ENCODE results near the gene IKZF3.

The IKZF3 gene

GRCh38 chr17:39814497-39814896 is 49.6 kb downstream of the IKZF3 start:
- DNase-seq = no peak

DNA sequence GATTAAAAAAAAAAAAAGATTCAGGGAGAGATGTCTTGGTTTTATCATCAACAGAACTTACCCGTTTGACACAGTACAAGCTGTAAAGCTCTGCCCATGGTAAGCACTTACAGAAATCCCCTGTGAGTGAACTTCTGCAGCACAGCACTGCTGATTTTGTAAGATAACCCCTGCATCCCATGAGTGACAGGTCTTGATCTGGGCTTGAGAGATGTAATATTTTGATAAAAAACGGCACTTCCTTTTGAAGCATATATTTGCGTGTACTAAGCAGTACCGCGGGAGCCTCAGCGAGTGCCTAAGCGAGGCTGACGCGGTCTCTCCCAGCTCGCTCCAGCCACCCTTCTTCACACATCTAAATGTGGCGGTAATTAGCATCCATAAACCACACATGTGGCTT is 50.5 kb downstream of the IKZF3 start:
- DNase-seq = no peak

DNA sequence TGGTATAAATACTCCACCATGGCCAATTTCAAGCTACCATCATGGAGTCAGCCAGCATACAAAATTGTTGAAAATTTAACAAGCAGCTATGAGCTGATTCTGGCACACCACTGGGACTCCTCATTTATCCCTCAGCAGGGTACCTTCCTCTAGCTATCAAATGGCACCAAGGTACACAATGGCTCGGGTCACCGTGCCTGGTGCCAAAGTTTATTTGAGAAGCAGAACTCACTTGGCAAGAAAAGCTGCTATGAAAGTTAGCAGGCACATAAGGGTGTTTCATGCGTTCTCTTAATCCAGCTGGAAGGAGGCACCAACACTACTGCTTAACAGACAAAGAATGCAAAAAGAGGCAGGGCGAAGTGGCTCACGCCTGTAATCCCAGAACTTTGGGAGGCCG is 51.6 kb downstream of the IKZF3 start:
- no peak for DNase-seq

DNA sequence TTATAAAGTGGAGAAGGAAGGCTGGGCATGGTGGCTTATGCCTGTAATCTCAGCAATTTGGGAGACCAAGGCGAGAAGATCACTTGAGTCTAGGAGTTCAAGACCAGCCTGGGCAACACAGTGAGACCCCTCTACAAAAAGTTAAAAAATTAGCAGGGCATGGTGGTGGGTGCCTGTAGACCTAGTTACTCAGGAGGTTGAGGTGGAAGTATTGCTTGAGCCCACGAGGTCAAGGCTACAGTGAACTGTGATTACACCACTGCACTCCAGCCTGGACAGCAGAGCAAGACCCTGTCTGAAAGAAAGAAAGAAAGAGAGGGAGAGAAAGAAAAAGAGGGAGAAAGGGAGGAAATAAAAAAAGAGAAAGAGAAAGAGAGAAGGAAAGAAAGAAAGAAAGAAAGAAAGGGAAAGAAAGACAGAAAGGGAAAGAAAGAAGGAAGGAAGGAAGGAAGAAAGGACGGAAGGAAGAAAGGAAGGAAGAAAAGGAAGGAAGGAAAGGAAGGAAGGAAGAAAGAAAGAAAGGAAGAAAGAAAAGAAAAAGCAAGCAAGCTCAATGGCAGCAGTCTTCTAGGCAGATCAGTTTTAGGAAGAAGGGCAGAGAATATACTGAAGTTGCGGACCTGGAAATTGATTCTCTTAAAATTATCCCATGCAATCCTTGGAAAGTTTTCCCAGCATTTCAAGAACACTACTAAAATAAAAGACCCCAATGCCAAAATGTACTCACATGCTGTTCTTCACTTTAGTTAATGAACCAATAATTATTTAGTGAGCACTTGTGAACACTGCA is 53.0 kb downstream of the IKZF3 start:
- no peak for DNase-seq

DNA sequence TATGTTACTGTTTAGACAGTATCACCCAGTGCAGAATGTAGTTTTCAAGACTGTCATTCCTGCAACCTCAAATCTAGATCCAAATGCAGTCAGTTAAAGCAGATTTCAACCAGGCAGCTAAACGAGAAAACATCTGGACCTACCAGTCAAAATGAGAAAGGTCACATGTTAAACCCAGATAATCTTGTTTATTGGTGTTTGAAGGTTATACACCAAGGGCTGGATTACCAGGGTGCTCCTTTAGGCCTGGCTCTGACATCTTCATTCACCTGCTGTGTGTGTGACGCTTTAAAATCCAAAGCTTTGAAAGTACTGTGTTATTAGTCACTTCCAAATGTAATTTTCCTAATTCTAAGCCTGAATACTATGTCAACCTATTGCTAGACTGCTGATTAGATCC is 54.9 kb downstream of the IKZF3 start:
- no peak for DNase-seq

GRCh38 chr17:39808409-39808997 is 55.6 kb downstream of the IKZF3 start:
- DNase-seq = no peak

- DNase-seq = no peak
Measured at GRCh38 chr17:39804839-39805238, 59.3 kb downstream of the IKZF3 start.

DNA sequence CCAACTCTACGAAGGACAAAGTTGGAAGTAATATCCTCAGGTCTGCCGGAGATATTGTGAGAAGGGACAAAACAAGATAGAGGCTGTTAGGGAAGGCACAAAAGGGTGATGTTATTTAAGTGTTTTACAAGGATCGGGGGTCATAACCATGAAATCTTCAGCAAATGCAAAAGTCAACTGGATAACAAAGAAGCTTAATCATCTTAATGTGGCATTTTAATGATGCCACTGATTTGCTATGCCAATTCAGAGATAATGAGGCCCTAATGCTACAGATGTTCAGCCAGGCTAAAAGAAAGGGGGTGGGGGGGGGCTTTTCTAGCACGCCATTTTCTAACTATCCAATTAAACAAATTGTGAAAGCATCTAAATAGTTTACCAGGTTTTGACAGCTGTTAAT is 63.1 kb downstream of the IKZF3 start:
- no peak for DNase-seq

GRCh38 chr17:39800540-39800939 is 63.6 kb downstream of the IKZF3 start:
- no peak for DNase-seq

DNA sequence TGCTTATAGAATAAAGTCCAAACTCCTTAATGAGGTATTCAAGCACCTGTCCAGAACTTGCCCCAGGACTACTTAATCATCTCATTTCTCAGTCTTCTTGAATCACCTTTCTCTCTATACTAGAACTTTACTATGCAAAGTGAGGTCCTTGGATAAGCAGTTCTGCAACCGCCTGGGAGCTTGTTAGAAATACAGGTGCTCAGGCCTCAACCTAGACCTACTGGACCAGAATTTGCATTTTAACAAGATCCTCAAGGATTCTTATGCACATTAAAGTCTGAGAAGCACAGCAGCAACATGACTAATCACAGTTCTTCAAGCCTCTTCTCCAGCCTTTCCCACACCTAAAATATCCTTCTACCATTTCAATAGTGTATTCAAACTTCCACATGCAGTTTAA is 64.7 kb downstream of the IKZF3 start:
- no peak for DNase-seq

DNA sequence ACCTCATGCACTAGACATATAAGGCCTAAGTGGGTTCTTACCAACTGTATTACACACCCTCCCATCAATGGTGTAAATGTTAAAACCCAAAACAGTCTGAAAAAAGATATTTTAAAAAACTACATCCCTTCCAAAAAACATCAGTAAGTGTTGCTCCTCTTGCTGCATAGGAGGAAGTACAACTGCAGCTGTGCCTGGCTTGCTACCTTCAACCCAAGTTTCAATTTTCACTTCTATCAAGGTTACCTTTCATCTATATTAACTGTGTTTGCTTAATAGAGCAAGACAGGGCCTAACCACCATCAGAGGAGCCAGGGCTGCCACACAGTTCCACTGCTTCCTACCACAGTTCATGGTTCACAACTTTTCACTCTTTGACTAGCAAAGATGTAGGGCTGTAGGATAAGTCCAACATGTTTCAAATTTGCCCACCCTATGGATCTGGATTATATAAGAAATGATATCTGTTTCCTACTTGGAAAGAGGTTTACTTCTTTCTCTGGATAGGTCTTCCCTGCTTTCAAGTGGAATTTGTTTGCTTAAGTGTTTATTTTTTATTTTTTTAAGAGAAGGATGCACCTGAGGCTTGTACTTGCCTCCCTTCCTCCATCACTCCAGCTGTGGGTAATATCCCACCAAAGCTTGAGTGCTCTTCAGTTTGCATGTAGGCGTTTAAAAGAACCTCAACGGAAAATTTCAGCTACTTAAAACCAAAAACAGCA is 69.7 kb downstream of the IKZF3 start:
- peak; percentile 25 for DNase-seq

DNA sequence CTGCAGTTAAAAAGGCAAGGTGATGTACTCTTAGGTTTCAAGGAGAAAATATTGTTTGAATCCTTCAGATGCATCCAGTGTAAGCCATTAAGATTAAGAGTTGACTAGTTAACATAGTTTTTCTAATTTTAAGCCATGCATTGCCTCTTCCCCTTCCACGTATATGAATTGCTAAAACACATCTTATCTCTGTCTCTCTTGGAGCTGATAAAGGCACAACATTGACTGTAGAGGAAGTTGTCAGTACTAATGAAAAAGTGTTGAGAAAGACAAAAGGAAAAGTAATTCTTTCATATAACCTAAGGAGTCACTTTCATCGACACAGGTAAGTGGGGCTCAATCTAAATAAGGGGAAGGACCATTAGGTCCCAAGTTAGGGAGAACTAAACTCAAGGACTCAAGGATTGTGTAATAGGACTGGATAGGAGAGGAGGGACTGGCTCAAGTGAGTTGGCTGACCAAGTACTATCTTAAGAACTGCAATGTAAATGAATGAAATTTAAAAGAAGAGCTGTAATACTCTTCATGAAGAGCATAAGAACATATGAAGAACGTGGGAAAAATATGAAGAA is 70.7 kb downstream of the IKZF3 start:
- DNase-seq = no peak

DNA sequence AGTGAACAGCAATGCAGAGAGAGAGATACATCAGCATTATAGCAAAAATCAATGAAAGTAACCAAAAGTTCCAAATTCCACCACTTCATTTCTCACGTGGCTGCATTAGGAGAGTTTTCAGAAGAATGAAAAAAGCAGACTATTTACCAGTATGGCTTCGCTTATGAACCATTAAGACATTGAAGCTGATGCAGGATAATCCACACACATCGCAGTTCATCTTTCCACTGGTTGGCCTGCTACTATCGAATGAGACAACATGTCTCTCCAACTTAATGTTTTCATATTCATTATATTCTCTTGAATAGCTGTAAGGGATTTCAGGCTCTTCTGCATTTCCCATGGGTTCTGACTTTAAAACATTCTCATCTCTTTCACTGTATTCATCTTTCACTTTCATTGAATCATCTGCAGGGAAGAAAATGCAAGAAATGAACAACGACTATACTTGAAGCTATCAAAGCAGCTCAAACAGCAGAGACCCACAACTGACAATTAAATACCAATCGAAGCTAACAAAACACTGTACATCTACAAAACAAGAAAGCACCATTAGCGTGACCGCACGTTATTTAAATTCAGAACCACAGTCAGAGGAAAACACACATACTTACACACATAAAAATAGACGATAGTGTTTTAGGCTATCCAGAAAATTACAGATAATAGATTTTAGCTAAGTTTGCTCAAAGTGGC is 71.4 kb downstream of the IKZF3 start:
- DNase-seq = no peak

GRCh38 chr17:39791111-39791992 is 72.8 kb downstream of the IKZF3 start:
- no peak for DNase-seq

- no peak for DNase-seq
Measured at GRCh38 chr17:39787743-39788484, 76.2 kb downstream of the IKZF3 start.

DNA sequence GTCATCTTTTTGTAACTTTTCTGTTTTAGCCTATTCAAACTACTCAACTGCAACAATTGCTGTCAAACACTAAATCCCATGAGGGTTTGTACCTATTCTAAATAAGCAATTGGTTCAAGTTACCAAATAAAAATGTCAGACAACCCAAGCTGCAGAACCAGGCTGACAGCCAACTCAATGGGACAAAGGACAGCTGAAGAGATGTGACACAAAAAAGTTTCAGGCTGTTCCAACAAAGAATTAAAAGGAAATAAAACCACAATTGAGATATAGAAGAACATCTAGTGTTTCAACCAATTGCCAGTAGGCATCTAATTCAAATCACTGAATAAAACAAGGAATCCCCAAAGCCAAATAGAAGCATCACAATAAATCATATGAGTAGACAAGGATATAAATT is 77.1 kb downstream of the IKZF3 start:
- no peak for DNase-seq

GRCh38 chr17:39782980-39783379 is 81.1 kb downstream of the IKZF3 start:
- no peak for DNase-seq

- peak; percentile 54 for DNase-seq
Measured at GRCh38 chr17:39782481-39782880, 81.6 kb downstream of the IKZF3 start.

DNA sequence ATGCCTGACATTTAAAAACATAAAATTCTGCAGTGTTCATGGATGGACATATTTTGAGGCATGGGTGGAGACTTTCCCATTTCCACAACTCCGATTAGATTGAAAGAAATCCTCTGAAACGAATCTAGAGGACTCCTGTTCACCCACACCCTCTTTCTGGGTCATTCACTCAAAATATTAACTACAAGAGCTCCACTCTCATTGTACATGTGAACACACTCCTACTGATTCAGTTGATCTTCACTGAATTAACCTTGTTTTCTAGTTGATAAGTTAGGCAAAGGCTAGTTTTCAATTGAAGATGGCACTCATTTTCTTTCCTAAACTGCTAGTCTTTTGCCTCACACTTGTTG is 82.3 kb downstream of the IKZF3 start:
- DNase-seq = no peak

DNA sequence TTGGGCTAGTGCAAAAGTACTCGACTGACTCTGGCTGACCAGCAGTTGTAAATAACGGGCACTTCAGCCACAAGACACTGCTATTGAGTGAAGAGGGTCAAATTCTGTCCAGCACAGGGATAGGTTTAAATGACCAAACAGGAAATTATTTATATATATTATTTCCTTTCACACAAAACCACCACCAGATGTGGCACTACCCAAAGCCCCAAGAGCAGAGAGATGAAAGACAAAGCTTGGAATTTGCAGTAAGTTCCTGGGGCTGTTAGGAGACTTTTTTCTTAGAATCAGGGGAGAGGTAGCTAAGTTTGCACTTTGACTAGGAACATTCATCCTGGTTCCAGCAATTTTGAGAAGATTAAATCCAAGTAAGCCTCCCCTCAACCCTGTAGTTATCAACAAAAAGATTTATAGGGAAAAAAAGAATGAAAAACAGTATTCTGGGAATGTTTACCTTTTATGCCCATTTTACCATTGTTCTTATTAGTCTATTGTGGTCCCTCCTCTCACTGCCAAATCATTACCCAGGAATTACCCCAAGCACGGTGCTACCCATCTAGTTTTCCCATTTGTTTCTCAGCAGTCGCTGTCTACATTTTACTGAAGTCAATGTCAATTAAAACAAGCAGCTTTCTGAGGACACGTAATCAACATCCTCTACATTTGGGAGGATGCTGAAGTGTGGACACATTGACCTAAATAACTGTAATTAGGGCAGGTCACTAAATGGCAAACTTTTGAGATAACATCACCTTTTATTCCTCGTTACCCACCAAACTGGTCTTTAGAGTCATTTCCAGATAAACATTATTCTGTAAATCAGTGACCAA is 82.9 kb downstream of the IKZF3 start:
- DNase-seq = no peak
